Right atrium auricular region (tissue), 2 donors: ENCODE measurements around the gene ARHGEF37. TPM values are rescaled to one million over a fixed set of nuclear protein-coding genes. Genes with fewer than 3 reads are reported as not detected.
"Not testable (repeated sequence)": the region's sequence is repeated elsewhere in the genome, so short reads cannot be mapped to it uniquely, and the experiment has no call there.

Source experiments
- DNase-seq: peaks from one replicate; pipeline ENCODE4 v3.0.0-alpha.2; 2019; ENCODE audit warnings: low spot score
- H3K27ac ChIP-seq, 2 donors: fragments of 200-600 bp; sonication (generic); 1 replicate in 1 of 2; 2 replicates in 1 of 2; pipeline ENCODE4 v1.5.1; 2016 to 2019
- H3K27me3 ChIP-seq, 2 donors: fragments of 200-600 bp; sonication (generic); one replicate each; pipeline versions ENCODE4 v1.5.1 to v1.6.0; 2017 to 2019
- H3K36me3 ChIP-seq: fragments of 200-600 bp; sonication (generic); one replicate; pipeline ENCODE4 v1.5.1; 2016
- H3K4me1 ChIP-seq, 2 donors: fragments of 200-600 bp; sonication (generic); one replicate each; pipeline versions ENCODE4 v1.5.1 to v1.6.0; 2017 to 2019
- H3K4me3 ChIP-seq, 2 donors: fragments of 200-600 bp; sonication (generic); 1 replicate in 1 of 2; 2 replicates in 1 of 2; pipeline ENCODE4 v1.5.1; 2017 to 2019; ENCODE audit warnings: mild to moderate bottlenecking in 1 of 2, moderate library complexity in 1 of 2
- H3K9me3 ChIP-seq, 2 donors: fragments of 200-600 bp; sonication (generic); one replicate each; pipeline ENCODE4 v1.5.1; 2019
- CTCF ChIP-seq, 2 donors: fragments of 200-600 bp; sonication (generic); IDR thresholded peaks; one replicate each; pipeline ENCODE4 v1.5.1; 2019; ENCODE audit warnings: antibody characterized with exemption in 2 of 2
- total RNA-seq, 2 donors: library from RNA; depleted of rRNA; stranded (reverse); fragments of >200 nt; gene quantifications; one replicate each; pipeline ENCODE4 v1.1.0, GENCODE V29; 2016

ARHGEF37 gene
- total RNA-seq, 2 donors from 2014 or later, result 11.0 to 13.7 TPM

DNA sequence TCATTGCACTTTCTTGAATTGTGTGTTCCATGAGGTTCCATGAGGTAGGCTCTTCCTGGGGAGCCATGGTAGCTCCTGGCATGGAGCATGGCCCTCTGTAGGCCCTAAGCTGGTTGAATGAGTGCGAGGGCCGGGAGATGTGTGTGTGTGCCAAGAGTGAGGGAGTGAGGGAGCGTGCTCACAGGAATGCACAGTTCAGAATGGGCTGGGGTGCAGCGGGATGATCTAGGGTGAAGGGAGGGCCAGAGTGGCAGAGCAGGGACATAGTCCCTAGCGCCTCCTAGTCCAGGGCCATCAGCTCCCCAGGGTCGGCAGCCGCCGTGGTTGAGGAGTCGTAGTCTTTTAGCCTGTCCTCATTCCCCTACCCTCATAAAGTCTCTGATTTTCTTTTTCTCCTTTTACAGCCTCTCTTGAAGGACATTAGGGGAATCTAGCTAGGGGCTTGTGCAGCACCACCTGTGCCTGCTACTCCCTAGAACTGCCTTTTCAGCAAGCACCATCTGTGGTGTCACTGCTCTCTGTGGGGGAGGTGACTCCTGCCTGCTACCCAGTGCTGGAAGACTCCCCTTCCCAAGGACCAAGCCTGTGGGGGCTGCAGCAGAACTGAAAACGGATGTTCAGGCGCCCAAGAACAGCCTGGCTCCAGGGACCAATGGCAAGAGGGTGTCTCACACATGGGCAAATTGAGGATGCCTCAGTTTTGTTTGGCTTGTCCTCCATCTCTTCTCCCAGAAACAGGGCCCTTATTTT is 83.5 kb downstream of the ARHGEF37 start:
- Histone ChIP-seq H3K4me3 (no peak overlapping the region), H3K9me3 (no peaks in the 10 kb centered on the region), H3K27ac (no peak overlapping the region), H3K27me3 (no peaks in the 10 kb centered on the region), H3K36me3 (no peaks in the 10 kb centered on the region), H3K4me1 (peaks cover 0 to 14% of the 10 kb centered on the region in 2 donors)
- no peak for TF ChIP-seq CTCF (IDR thresholded peaks at IDR 0.05)
- no peak for DNase-seq

GRCh38 chr5:149665416-149666175 is 84.3 kb downstream of the ARHGEF37 start:
- Histone ChIP-seq H3K36me3 (no peaks in the 10 kb centered on the region), H3K4me3 (no peak overlapping the region), H3K27ac (peak overlapping the region; percentile 0 to 50), H3K4me1 (peaks cover 0 to 14% of the 10 kb centered on the region in 2 donors), H3K27me3 (no peaks in the 10 kb centered on the region), H3K9me3 (no peaks in the 10 kb centered on the region)
- DNase-seq, result no peak
- TF ChIP-seq CTCF (IDR thresholded peaks at IDR 0.05), result no peak

DNA sequence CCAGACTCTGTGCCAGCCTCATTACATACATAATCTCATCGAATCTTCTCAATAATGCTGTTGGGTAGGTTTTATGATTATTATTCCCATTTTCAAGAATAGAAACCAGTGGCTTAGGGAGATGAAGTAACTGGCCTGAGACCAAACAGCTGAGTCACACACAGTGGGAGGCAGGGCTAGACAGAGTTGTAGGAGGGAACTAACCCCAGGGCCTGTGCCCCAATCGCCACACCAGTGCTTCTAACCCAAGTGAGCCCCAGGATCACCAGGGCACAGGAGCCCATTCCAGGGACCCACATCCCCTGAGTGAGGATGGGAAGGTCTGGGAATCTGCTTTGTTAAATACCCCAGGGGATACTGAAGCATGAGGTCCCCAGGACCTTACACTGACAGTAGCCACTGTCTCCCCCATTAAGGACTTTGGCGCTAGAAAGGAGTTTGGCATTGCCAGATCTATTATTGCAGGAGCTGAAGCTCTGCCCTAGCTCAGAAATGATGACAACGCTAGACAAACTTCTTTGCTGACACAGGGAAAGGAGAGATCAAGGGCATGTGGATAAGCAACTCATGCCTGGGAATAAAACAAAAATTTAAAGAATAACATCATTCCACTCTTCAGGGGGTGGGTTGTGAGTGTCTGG is 85.0 kb downstream of the ARHGEF37 start:
- Histone ChIP-seq H3K9me3 (no peaks in the 10 kb centered on the region), H3K27me3 (no peaks in the 10 kb centered on the region), H3K4me1 (peaks cover 0 to 14% of the 10 kb centered on the region in 2 donors), H3K4me3 (no peak overlapping the region), H3K36me3 (no peaks in the 10 kb centered on the region), H3K27ac (peak overlapping the region; percentile 28 to 50)
- no peak for TF ChIP-seq CTCF (IDR thresholded peaks at IDR 0.05)
- DNase-seq, result no peak

DNA sequence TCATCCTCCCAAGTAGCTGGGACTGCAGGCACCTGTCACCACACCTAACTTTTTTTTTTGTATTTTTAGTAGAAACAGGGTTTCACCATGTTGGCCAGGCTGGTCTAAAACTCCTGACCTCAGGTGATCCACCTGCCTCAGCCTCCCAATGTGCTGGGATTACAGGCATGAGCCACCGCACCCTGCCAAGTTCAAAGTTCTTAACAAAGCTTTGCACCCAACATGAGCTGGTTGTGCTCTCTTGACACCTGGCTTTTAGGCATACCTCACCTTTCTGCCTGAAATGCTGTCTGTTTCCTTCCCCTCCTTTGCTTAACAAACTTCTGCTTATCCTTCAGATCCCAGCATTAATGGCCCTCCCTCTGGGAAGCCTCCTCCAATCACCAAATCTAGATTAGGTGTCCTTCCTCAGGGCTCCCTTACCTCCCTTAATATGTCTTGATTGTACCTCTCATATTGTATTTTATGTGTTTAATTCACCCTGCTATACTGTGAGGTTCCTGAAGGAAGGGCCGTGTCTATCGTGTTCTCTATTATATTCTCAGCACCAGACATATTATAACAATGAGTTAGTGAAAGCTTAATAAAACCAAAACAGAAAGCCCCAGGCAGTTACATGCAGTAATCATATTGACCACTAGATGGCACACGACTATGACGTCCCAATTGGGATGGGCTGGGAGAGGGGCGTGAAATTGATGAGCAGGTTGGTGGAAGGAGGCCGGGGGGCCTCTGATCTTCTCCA is 86.0 kb downstream of the ARHGEF37 start:
- TF ChIP-seq CTCF (IDR thresholded peaks at IDR 0.05), result peak; percentile 61 to 84
- H3K4me3 ChIP-seq, result no peak overlapping the region
- peaks cover 0 to 14% of the 10 kb centered on the region in 2 donors for H3K4me1 ChIP-seq
- H3K9me3 ChIP-seq, result no peaks in the 10 kb centered on the region
- H3K27me3 ChIP-seq, result no peaks in the 10 kb centered on the region
- no peak overlapping the region for H3K27ac ChIP-seq
- no peaks in the 10 kb centered on the region for H3K36me3 ChIP-seq
- no peak for DNase-seq

- H3K4me3 ChIP-seq, result no peak overlapping the region
- no peak for TF ChIP-seq CTCF (IDR thresholded peaks at IDR 0.05)
- H3K36me3 ChIP-seq, result no peaks in the 10 kb centered on the region
- no peak for DNase-seq
- H3K27ac ChIP-seq, result no peak overlapping the region
- H3K4me1 ChIP-seq, result peaks cover 0 to 14% of the 10 kb centered on the region in 2 donors
- no peaks in the 10 kb centered on the region for H3K9me3 ChIP-seq
- no peaks in the 10 kb centered on the region for H3K27me3 ChIP-seq
Observed at GRCh38 chr5:149667829-149668330, 86.6 kb downstream of the ARHGEF37 start.

- H3K36me3 ChIP-seq, H3K9me3 ChIP-seq, H3K4me3 ChIP-seq, H3K27me3 ChIP-seq, DNase-seq, H3K27ac ChIP-seq: not testable (repeated sequence)
- H3K4me1 ChIP-seq, result peaks cover 0 to 15% of the 10 kb centered on the region in 2 donors
Observed at GRCh38 chr5:149669273-149669672, 88.0 kb downstream of the ARHGEF37 start.
